Trophoblast cell (in vitro differentiated cells and primary cell): ENCODE results near the gene DOCK8.

Source experiments
- DNase-seq, 2 donors: peaks; one replicate each; pipeline ENCODE4 v3.0.0-alpha.2; 2016
- H2AFZ ChIP-seq: 2 replicates; pipeline ENCODE4 v1.6.1; 2013; ENCODE audit warnings: low read length, moderate library complexity, mild to moderate bottlenecking; ENCODE audit not compliant: insufficient read depth, poor library complexity
- H2AK5ac ChIP-seq: 2 replicates; pipeline ENCODE4 v1.6.1; 2013; ENCODE audit warnings: mild to moderate bottlenecking, low read length
- H2BK120ac ChIP-seq: 2 replicates; pipeline ENCODE4 v1.6.1; 2013; ENCODE audit warnings: low read length, mild to moderate bottlenecking, moderate library complexity; ENCODE audit not compliant: insufficient read depth, poor library complexity
- H2BK12ac ChIP-seq: 2 replicates; pipeline ENCODE4 v1.6.1; 2013; ENCODE audit warnings: mild to moderate bottlenecking, low read length, moderate library complexity
- H2BK5ac ChIP-seq: 2 replicates; pipeline ENCODE4 v1.6.1; 2013; ENCODE audit warnings: low read length, low read depth, moderate library complexity, mild to moderate bottlenecking; ENCODE audit not compliant: poor library complexity
- H3K14ac ChIP-seq: 2 replicates; pipeline ENCODE4 v1.6.1; 2013; ENCODE audit warnings: mild to moderate bottlenecking, low read length
- H3K18ac ChIP-seq: 2 replicates; pipeline ENCODE4 v1.6.1; 2013; ENCODE audit warnings: mild to moderate bottlenecking, low read length
- H3K23ac ChIP-seq: 2 replicates; pipeline ENCODE4 v1.6.1; 2013; ENCODE audit warnings: low read length
- H3K27ac ChIP-seq: 2 replicates; pipeline ENCODE4 v1.5.1; 2013; ENCODE audit warnings: low read depth, mild to moderate bottlenecking, inconsistent platforms, low read length, moderate library complexity
- H3K27me3 ChIP-seq: 2 replicates; pipeline ENCODE4 v1.6.1; 2013; ENCODE audit warnings: inconsistent platforms, mild to moderate bottlenecking, low read length, moderate library complexity; ENCODE audit not compliant: insufficient read depth
- H3K36me3 ChIP-seq, 2 experiments: 1 replicate in 1 of 2; 2 replicates in 1 of 2; pipeline ENCODE4 v1.6.1; 2013; ENCODE audit warnings: low read length in 2 of 2, mild to moderate bottlenecking in 2 of 2, moderate library complexity in 1 of 2; ENCODE audit not compliant: insufficient read depth in 2 of 2, control insufficient read depth in 1 of 2
- H3K4ac ChIP-seq: 2 replicates; pipeline ENCODE4 v1.6.1; 2013; ENCODE audit warnings: low read depth, mild to moderate bottlenecking, low read length, moderate library complexity
- H3K4me1 ChIP-seq, 2 experiments: 1 replicate in 1 of 2; 2 replicates in 1 of 2; pipeline ENCODE4 v1.6.1; 2013; ENCODE audit warnings: low read length in 2 of 2, mild to moderate bottlenecking in 2 of 2, moderate library complexity in 1 of 2; ENCODE audit not compliant: insufficient read depth in 2 of 2, control insufficient read depth in 1 of 2
- H3K4me2 ChIP-seq: 2 replicates; pipeline ENCODE4 v1.6.1; 2013; ENCODE audit warnings: inconsistent platforms, mild to moderate bottlenecking, low read length, moderate library complexity
- H3K4me3 ChIP-seq: 2 replicates; pipeline ENCODE4 v1.5.1; 2013; ENCODE audit warnings: mild to moderate bottlenecking, low read depth, low read length, inconsistent platforms
- H3K79me1 ChIP-seq: one replicate; pipeline ENCODE4 v1.6.1; 2013; ENCODE audit warnings: low read length
- H3K79me2 ChIP-seq: 2 replicates; pipeline ENCODE4 v1.6.1; 2013; ENCODE audit warnings: low read length, mild to moderate bottlenecking; ENCODE audit not compliant: control insufficient read depth, insufficient read depth, poor library complexity
- H3K9ac ChIP-seq: 2 replicates; pipeline ENCODE4 v1.6.1; 2013; ENCODE audit warnings: mild to moderate bottlenecking, low read length
- H3K9me3 ChIP-seq: 2 replicates; pipeline ENCODE4 v1.6.1; 2013; ENCODE audit warnings: low read depth, mild to moderate bottlenecking, control low read depth, inconsistent platforms, low read length; ENCODE audit not compliant: insufficient read depth
- H4K12ac ChIP-seq: 2 replicates; pipeline ENCODE4 v1.6.1; 2013; ENCODE audit warnings: low read depth, mild to moderate bottlenecking, low read length, moderate library complexity
- H4K8ac ChIP-seq: 2 replicates; pipeline ENCODE4 v1.6.1; 2013; ENCODE audit warnings: low read depth, mild to moderate bottlenecking, low read length, moderate library complexity
- H4K91ac ChIP-seq: one replicate; pipeline ENCODE4 v1.6.1; 2013; ENCODE audit warnings: low read depth, mild to moderate bottlenecking, low read length, moderate library complexity
- WGBS: extraction: QIAGEN DNeasy Blood & Tissue Kit; methylation state at CpG from one replicate; pipeline ENCODE4 v1.1.7; 2013; ENCODE audit warnings: missing lambda C conversion rate; ENCODE audit not compliant: insufficient read length, insufficient coverage; ENCODE audit errors: extremely low coverage; 5-methylcytosine and 5-hydroxymethylcytosine counted together

The DOCK8 gene

DNA sequence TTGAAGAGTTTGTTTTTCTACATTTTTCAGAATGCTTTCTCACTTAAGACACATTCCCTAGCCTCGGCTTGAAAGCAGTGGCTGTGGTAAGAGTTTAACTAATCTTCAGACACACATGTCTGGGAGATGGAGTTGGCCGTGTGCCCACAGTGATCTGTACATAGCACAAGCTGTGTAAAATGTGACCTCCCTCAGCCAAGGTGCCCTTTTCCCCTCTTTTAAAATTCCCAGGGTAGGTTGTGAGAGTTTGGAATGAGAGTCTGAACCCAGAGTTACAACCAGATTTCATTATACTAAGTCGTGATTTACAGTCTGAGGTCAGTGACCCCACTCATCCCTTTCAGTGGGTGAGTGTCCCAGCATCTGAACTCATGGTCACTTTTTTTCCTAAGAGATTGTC lies 230.4 kb downstream of the DOCK8 start:
- WGBS = no CpG with 5 or more reads among the region's 3 CpGs
- no peaks in the 10 kb centered on the region for H3K79me2 ChIP-seq
- no peaks in the 10 kb centered on the region for H3K36me3 ChIP-seq
- no peak overlapping the region for H4K12ac ChIP-seq
- H3K4ac ChIP-seq = no peak overlapping the region
- H3K14ac ChIP-seq = no peak overlapping the region
- no peak overlapping the region for H2BK12ac ChIP-seq
- no peaks in the 10 kb centered on the region for H3K79me1 ChIP-seq
- H2BK5ac ChIP-seq = no peak overlapping the region
- peak overlapping the region; percentile 22 for H4K91ac ChIP-seq
- H3K4me3 ChIP-seq = no peak overlapping the region
- no peak overlapping the region for H2AK5ac ChIP-seq
- peak overlapping the region; percentile 25 for H2AFZ ChIP-seq
- H3K4me2 ChIP-seq = no peak overlapping the region
- no peak overlapping the region for H4K8ac ChIP-seq
- no peak overlapping the region for H3K27ac ChIP-seq
- no peak overlapping the region for H3K23ac ChIP-seq
- H3K4me1 ChIP-seq = peaks cover 0 to 6% of the 10 kb centered on the region in 2 experiments
- H3K27me3 ChIP-seq = no peaks in the 10 kb centered on the region
- no peak overlapping the region for H3K9ac ChIP-seq
- H3K18ac ChIP-seq = no peak overlapping the region
- no peaks in the 10 kb centered on the region for H3K9me3 ChIP-seq
- no peak overlapping the region for H2BK120ac ChIP-seq
- no peak for DNase-seq

- H3K79me1 ChIP-seq = no peaks in the 10 kb centered on the region
- H3K36me3 ChIP-seq = no peaks in the 10 kb centered on the region
- H3K4me1 ChIP-seq = peaks cover 0 to 6% of the 10 kb centered on the region in 2 experiments
- WGBS = no CpG with 5 or more reads among the region's 15 CpGs
- no peak overlapping the region for H3K27ac ChIP-seq
- no peak for DNase-seq
- H3K4me2 ChIP-seq = no peak overlapping the region
- H2BK120ac ChIP-seq = no peak overlapping the region
- H2AFZ ChIP-seq = no peak overlapping the region
- no peak overlapping the region for H3K18ac ChIP-seq
- H2AK5ac ChIP-seq = no peak overlapping the region
- H4K91ac ChIP-seq = no peak overlapping the region
- no peak overlapping the region for H3K9ac ChIP-seq
- H4K8ac ChIP-seq = no peak overlapping the region
- H3K79me2 ChIP-seq = no peaks in the 10 kb centered on the region
- no peak overlapping the region for H4K12ac ChIP-seq
- H3K4ac ChIP-seq = no peak overlapping the region
- H3K14ac ChIP-seq = no peak overlapping the region
- no peak overlapping the region for H3K4me3 ChIP-seq
- H2BK12ac ChIP-seq = no peak overlapping the region
- H3K9me3 ChIP-seq = no peaks in the 10 kb centered on the region
- no peak overlapping the region for H2BK5ac ChIP-seq
- H3K23ac ChIP-seq = no peak overlapping the region
- H3K27me3 ChIP-seq = no peaks in the 10 kb centered on the region
These were observed 231.5 kb downstream of the DOCK8 start for GRCh38 chr9:446074-446699.

GRCh38 chr9:447230-448025 lies 232.8 kb downstream of the DOCK8 start:
- Histone ChIP-seq H4K91ac (no peak overlapping the region), H3K27ac (no peak overlapping the region), H3K14ac (no peak overlapping the region), H3K79me1 (no peaks in the 10 kb centered on the region), H3K18ac (no peak overlapping the region), H3K36me3 (no peaks in the 10 kb centered on the region), H4K12ac (no peak overlapping the region), H3K79me2 (no peaks in the 10 kb centered on the region), H3K4ac (no peak overlapping the region), H3K23ac (no peak overlapping the region), H3K4me1 (peaks cover 0 to 6% of the 10 kb centered on the region in 2 experiments), H3K9ac (no peak overlapping the region), H4K8ac (no peak overlapping the region), H2BK120ac (no peak overlapping the region), H3K4me3 (no peak overlapping the region), H2AFZ (no peak overlapping the region), H2BK5ac (no peak overlapping the region), H2AK5ac (no peak overlapping the region), H3K9me3 (no peaks in the 10 kb centered on the region), H3K27me3 (no peaks in the 10 kb centered on the region), H3K4me2 (no peak overlapping the region), H2BK12ac (no peak overlapping the region)
- no CpG with 5 or more reads among the region's 4 CpGs for WGBS
- peak; percentile 48 to 69 for DNase-seq

GRCh38 chr9:450057-450456 lies 235.4 kb downstream of the DOCK8 start:
- H3K4me2 ChIP-seq = no peak overlapping the region
- H3K79me1 ChIP-seq = no peaks in the 10 kb centered on the region
- WGBS = no CpG with 5 or more reads among the region's 2 CpGs
- no peak overlapping the region for H2AFZ ChIP-seq
- H2BK120ac ChIP-seq = peak overlapping the region; percentile 38
- no peak overlapping the region for H2AK5ac ChIP-seq
- H3K4me3 ChIP-seq = no peak overlapping the region
- no peak overlapping the region for H2BK5ac ChIP-seq
- H3K36me3 ChIP-seq = no peaks in the 10 kb centered on the region
- H4K8ac ChIP-seq = no peak overlapping the region
- H3K27ac ChIP-seq = no peak overlapping the region
- peak in 1 of 2 donors; percentile 36 for DNase-seq
- no peak overlapping the region for H3K18ac ChIP-seq
- no peak overlapping the region for H3K9ac ChIP-seq
- H4K91ac ChIP-seq = no peak overlapping the region
- H3K23ac ChIP-seq = no peak overlapping the region
- H3K9me3 ChIP-seq = no peaks in the 10 kb centered on the region
- no peak overlapping the region for H3K4ac ChIP-seq
- H3K14ac ChIP-seq = no peak overlapping the region
- no peak overlapping the region for H2BK12ac ChIP-seq
- H3K4me1 ChIP-seq = peaks cover 0 to 4% of the 10 kb centered on the region in 2 experiments
- no peaks in the 10 kb centered on the region for H3K79me2 ChIP-seq
- no peaks in the 10 kb centered on the region for H3K27me3 ChIP-seq
- peak overlapping the region; percentile 49 for H4K12ac ChIP-seq
